ENCODE results near the gene WBP1L. TPM values are rescaled to one million over a fixed set of nuclear protein-coding genes. Genes with fewer than 3 reads are reported as not detected.
"Not testable (repeated sequence)": the region's sequence is repeated elsewhere in the genome, so short reads cannot be mapped to it uniquely, and the experiment has no call there.

Gene WBP1L
- total and polyA plus RNA-seq, 4 donors = 19.1 to 52.3 (median 45.2) TPM

- Histone ChIP-seq H3K27ac (ENCODE audit: low read depth in 1 of 2, low read length in 1 of 2) (no peak overlapping the region), H3K4me3 (no peak overlapping the region), H3K27me3 (ENCODE audit: control insufficient read depth in 3 of 3, insufficient read depth in 3 of 3, low read length in 2 of 3) (no peaks in the 10 kb centered on the region), H3K36me3 (ENCODE audit: control insufficient read depth in 4 of 4, insufficient read depth in 4 of 4, low read length in 4 of 4) (no peaks in the 10 kb centered on the region), H3K9ac (ENCODE audit: insufficient read depth in 1 of 2, low read length in 2 of 2) (no peak overlapping the region), H3K4me1 (ENCODE audit: control insufficient read depth in 5 of 5, insufficient read depth in 5 of 5, low read length in 5 of 5) (peaks cover 0 to 2% (median 0%) of the 10 kb centered on the region in 5 donors), H3K9me3 (ENCODE audit: control insufficient read depth in 4 of 4, insufficient read depth in 3 of 4, low read length in 3 of 4) (no peaks in the 10 kb centered on the region)
- ATAC-seq (ENCODE audit: insufficient read depth, low FRiP score) (no peak), DNase-seq (no peak)
- WGBS, 2 donors = 67 to 92% methylated on average over 11 of the region's 11 CpGs
- TF ChIP-seq CTCF (IDR thresholded peaks at IDR 0.05; ENCODE audit: control extremely low read depth, extremely low read depth) = no peak
Observed at GRCh38 chr10:102841827-102842345, 98.1 kb downstream of the WBP1L start.

- not testable (repeated sequence) for H3K27me3 ChIP-seq (ENCODE audit: control insufficient read depth in 3 of 3, insufficient read depth in 3 of 3, low read length in 2 of 3); H3K36me3 ChIP-seq (ENCODE audit: control insufficient read depth in 4 of 4, insufficient read depth in 4 of 4, low read length in 4 of 4); H3K4me1 ChIP-seq (ENCODE audit: control insufficient read depth in 5 of 5, insufficient read depth in 5 of 5, low read length in 5 of 5); H3K4me3 ChIP-seq; H3K27ac ChIP-seq (ENCODE audit: low read depth in 1 of 2, low read length in 1 of 2); DNase-seq; H3K9me3 ChIP-seq (ENCODE audit: control insufficient read depth in 4 of 4, insufficient read depth in 3 of 4, low read length in 3 of 4); H3K9ac ChIP-seq (ENCODE audit: insufficient read depth in 1 of 2, low read length in 2 of 2); ATAC-seq (ENCODE audit: insufficient read depth, low FRiP score)
- WGBS, 2 donors = 66 to 82% methylated on average over 8 of the region's 8 CpGs
Observed at GRCh38 chr10:102843139-102843538, 99.4 kb downstream of the WBP1L start.

- DNase-seq; H3K36me3 ChIP-seq (ENCODE audit: control insufficient read depth in 4 of 4, insufficient read depth in 4 of 4, low read length in 4 of 4); H3K9ac ChIP-seq (ENCODE audit: insufficient read depth in 1 of 2, low read length in 2 of 2); H3K4me1 ChIP-seq (ENCODE audit: control insufficient read depth in 5 of 5, insufficient read depth in 5 of 5, low read length in 5 of 5); H3K4me3 ChIP-seq; H3K9me3 ChIP-seq (ENCODE audit: control insufficient read depth in 4 of 4, insufficient read depth in 3 of 4, low read length in 3 of 4); H3K27me3 ChIP-seq (ENCODE audit: control insufficient read depth in 3 of 3, insufficient read depth in 3 of 3, low read length in 2 of 3); H3K27ac ChIP-seq (ENCODE audit: low read depth in 1 of 2, low read length in 1 of 2); ATAC-seq (ENCODE audit: insufficient read depth, low FRiP score): not testable (repeated sequence)
- 88 to 91% methylated on average over 6 of the region's 6 CpGs for WGBS, 2 donors
Observed at GRCh38 chr10:102844190-102844776, 100.5 kb downstream of the WBP1L start.

GRCh38 chr10:102845352-102845902 lies 101.7 kb downstream of the WBP1L start:
- H3K9ac ChIP-seq (ENCODE audit: insufficient read depth in 1 of 2, low read length in 2 of 2) = no peak overlapping the region
- ATAC-seq (ENCODE audit: insufficient read depth, low FRiP score) (no peak), DNase-seq (no peak)
- H3K9me3 ChIP-seq (ENCODE audit: control insufficient read depth in 4 of 4, insufficient read depth in 3 of 4, low read length in 3 of 4) = no peaks in the 10 kb centered on the region
- no peak for TF ChIP-seq CTCF (IDR thresholded peaks at IDR 0.05; ENCODE audit: control extremely low read depth, extremely low read depth)
- H3K4me3 ChIP-seq = no peak overlapping the region
- H3K36me3 ChIP-seq (ENCODE audit: control insufficient read depth in 4 of 4, insufficient read depth in 4 of 4, low read length in 4 of 4) = no peaks in the 10 kb centered on the region
- H3K4me1 ChIP-seq (ENCODE audit: control insufficient read depth in 5 of 5, insufficient read depth in 5 of 5, low read length in 5 of 5) = peaks cover 0 to 2% (median 0%) of the 10 kb centered on the region in 5 donors
- no peaks in the 10 kb centered on the region for H3K27me3 ChIP-seq (ENCODE audit: control insufficient read depth in 3 of 3, insufficient read depth in 3 of 3, low read length in 2 of 3)
- H3K27ac ChIP-seq (ENCODE audit: low read depth in 1 of 2, low read length in 1 of 2) = no peak overlapping the region
- 84 to 95% methylated on average over 9 of the region's 9 CpGs for WGBS, 2 donors

Data from lung (tissue), 12 donors.